A549 (cell line): Measurements from ENCODE around the gene DMRT2. TPM values are rescaled to one million over a fixed set of nuclear protein-coding genes. Genes with fewer than 3 reads are reported as not detected.

Experiments
- ATAC-seq, 2 experiments: fragments of 200-7000 bp in 1 of 2; fragments of >200 bp in 1 of 2; cut with Nextera tagmentation in 1 of 2; cut with Tn5 transposase in 1 of 2; 3 replicates each; pipeline versions ENCODE4 v1.8.0 to v1.9.1; 2018 to 2020; ENCODE audit warnings: mild to moderate bottlenecking in 1 of 2, moderate library complexity in 1 of 2
- CTCF ChIA-PET: fragments of 300-600 bp; sonication (Branson Sonifier 250); formaldehyde crosslinking; extraction: SDS; loops from one replicate; lab custom pipeline; 2021; ENCODE audit warnings: antibody characterized with exemption, inconsistent platforms; lab: Yijun Ruan, JAX
- POLR2A ChIA-PET: fragments of 350-600 bp; formaldehyde crosslinking; extraction: SDS; loops from one replicate; lab custom pipeline; 2021; ENCODE audit warnings: antibody characterized with exemption, inconsistent platforms; lab: Yijun Ruan, JAX
- DNase-seq, 2 experiments: peaks; one replicate each; pipeline versions ENCODE4 v3.0.0 to v3.0.0-alpha.2; 2011 to 2016; ENCODE audit warnings: low read depth in 1 of 2, low spot score in 1 of 2
- FAIRE-seq: peaks from 2 replicates; lab custom pipeline; 2011; peaks lifted over from hg19 to GRCh38; lab: Jason Lieb, UNC
- H3K27ac ChIP-seq, 2 experiments: fragments of >200 bp; sonication (Bioruptor Twin); formaldehyde crosslinking; 3 replicates each; pipeline ENCODE4 v1.5.1; 2016 to 2017
- H3K4me1 ChIP-seq: fragments of >200 bp; sonication (Bioruptor Twin); formaldehyde crosslinking; 3 replicates; pipeline ENCODE4 v1.6.1; 2016
- H3K4me2 ChIP-seq: fragments of >200 bp; sonication (Bioruptor Twin); formaldehyde crosslinking; 3 replicates; pipeline ENCODE4 v1.6.1; 2016
- H3K4me3 ChIP-seq: fragments of >200 bp; sonication (Bioruptor Twin); formaldehyde crosslinking; 3 replicates; pipeline ENCODE4 v1.5.1; 2016
- H3K9me3 ChIP-seq: fragments of >200 bp; sonication (Bioruptor Twin); formaldehyde crosslinking; 3 replicates; pipeline ENCODE4 v1.6.1; 2016
- CBX2 ChIP-seq: fragments of 200-600 bp; sonication (generic); IDR thresholded peaks from 2 replicates; pipeline ENCODE4 v1.6.1; 2016; ENCODE audit warnings: low read depth, mild to moderate bottlenecking, borderline replicate concordance
- CBX8 ChIP-seq: fragments of 200-600 bp; sonication (generic); IDR thresholded peaks from 2 replicates; pipeline ENCODE4 v1.6.1; 2016
- CEBPB ChIP-seq, 2 experiments: fragments of >200 bp in 1 of 2; sonication (Bioruptor Twin) in 1 of 2; formaldehyde crosslinking in 1 of 2; IDR thresholded peaks; 2 replicates each; pipeline ENCODE4 v1.6.1; 2012 to 2016
- EHF ChIP-seq: fragments of 250-450 bp; sonication (Bioruptor Pico); IDR thresholded peaks from 2 replicates; pipeline ENCODE4 v1.5.0; 2020; ENCODE audit warnings: mild to moderate bottlenecking
- EP300 ChIP-seq, 2 experiments: fragments of >200 bp; sonication (Bioruptor Twin); formaldehyde crosslinking; IDR thresholded peaks; 2 replicates in 1 of 2; 3 replicates in 1 of 2; pipeline ENCODE4 v1.6.1; 2016 to 2017
- FOSL2 ChIP-seq, 2 experiments: fragments of 450-650 bp in 1 of 2; fragments of >200 bp in 1 of 2; sonication (Bioruptor Twin) in 1 of 2; formaldehyde crosslinking; IDR thresholded peaks; 2 replicates each; pipeline versions ENCODE4 v1.5.0 to v1.6.1; 2016 to 2020; ENCODE audit warnings: mild to moderate bottlenecking in 1 of 2, moderate library complexity in 1 of 2
- FOXS1 ChIP-seq: fragments of 250-450 bp; sonication (Bioruptor Pico); IDR thresholded peaks from 2 replicates; pipeline ENCODE4 v1.5.0; 2020; ENCODE audit warnings: mild to moderate bottlenecking, moderate library complexity
- GATA3 ChIP-seq: IDR thresholded peaks from 2 replicates; pipeline ENCODE4 v1.6.1; 2012; ENCODE audit warnings: borderline replicate concordance
- HDAC2 ChIP-seq: fragments of 200-600 bp; sonication (generic); IDR thresholded peaks from 2 replicates; pipeline ENCODE4 v1.6.1; 2016
- JUNB ChIP-seq: fragments of >200 bp; sonication (Bioruptor Twin); formaldehyde crosslinking; IDR thresholded peaks from 2 replicates; pipeline ENCODE4 v1.6.1; 2016
- KDM5A ChIP-seq: fragments of 200-600 bp; sonication (generic); IDR thresholded peaks from 2 replicates; pipeline ENCODE4 v1.6.1; 2016; ENCODE audit warnings: antibody characterized with exemption, mild to moderate bottlenecking
- NFE2L2 ChIP-seq: fragments of 150-350 bp; conservative IDR thresholded peaks from 2 replicates; pipeline ENCODE4 v1.6.1; 2014; ENCODE audit warnings: low read length
- PHF8 ChIP-seq: fragments of 200-600 bp; sonication (generic); IDR thresholded peaks from 2 replicates; pipeline ENCODE4 v1.6.1; 2016; ENCODE audit warnings: low read depth, mild to moderate bottlenecking, antibody characterized with exemption, moderate library complexity, borderline replicate concordance
- POLR2AphosphoS2 ChIP-seq: conservative IDR thresholded peaks from 2 replicates; pipeline ENCODE4 v1.6.1; 2012; ENCODE audit warnings: low read length, improper control_type of control experiment, inconsistent platforms
- RNF2 ChIP-seq: fragments of 200-600 bp; sonication (generic); IDR thresholded peaks from 2 replicates; pipeline ENCODE4 v1.6.1; 2016; ENCODE audit warnings: low read depth, mild to moderate bottlenecking, antibody characterized with exemption, moderate library complexity, borderline replicate concordance
- SMC3 ChIP-seq: fragments of >200 bp; sonication (Bioruptor Twin); formaldehyde crosslinking; IDR thresholded peaks from 3 replicates; pipeline ENCODE4 v1.6.1; 2018; ENCODE audit warnings: inconsistent platforms
- ZFP36 ChIP-seq: fragments of 450-650 bp; IDR thresholded peaks from 2 replicates; pipeline ENCODE4 v1.6.1; 2014; ENCODE audit warnings: borderline replicate concordance; ENCODE audit not compliant: partially characterized antibody
- WGBS: methylation state at CpG from one replicate; pipeline ENCODE4 v1.1.6; 2017; ENCODE audit errors: missing lambda C conversion rate; 5-methylcytosine and 5-hydroxymethylcytosine counted together
- polyA plus RNA-seq, 4 experiments: library from polyadenylated mRNA; depleted of rRNA in 3 of 4; stranded (reverse); fragments of >200 nt; fragmentation: RNase III in 1 of 4; extraction: RNeasy Plus Mini Kit Qiagen cat#74134 plus additional on column Dnase treatment in 1 of 4; gene quantifications; 2 replicates in 3 of 4; 3 replicates in 1 of 4; pipeline ENCODE4 v1.2.3, GENCODE V29; 2011 to 2017
- TF ChIP-seq, protein P1 (sequence below): fragments of >200 bp; sonication (Bioruptor Twin); formaldehyde crosslinking; IDR thresholded peaks from 3 replicates; pipeline ENCODE4 v1.5.1; 2016
- TF ChIP-seq, protein P2 (sequence below): fragments of >200 bp; sonication (Bioruptor Twin); formaldehyde crosslinking; IDR thresholded peaks from 3 replicates; pipeline ENCODE4 v1.6.1; 2016
- TF ChIP-seq, protein P3 (sequence below): fragments of 200-600 bp; sonication (generic); IDR thresholded peaks from 2 replicates; pipeline ENCODE4 v1.6.1; 2016; ENCODE audit warnings: antibody characterized with exemption, mild to moderate bottlenecking, moderate library complexity
- TF ChIP-seq, protein P4 (sequence below): fragments of 250-450 bp; sonication (Bioruptor Pico); IDR thresholded peaks from 2 replicates; pipeline ENCODE4 v1.5.0; 2020; ENCODE audit warnings: low read depth, mild to moderate bottlenecking, moderate library complexity

The DMRT2 gene
- polyA plus RNA-seq, 2 of the 4 experiments (the other 2 are of a cell fraction), result 0.06 TPM; not detected in 1

DNA sequence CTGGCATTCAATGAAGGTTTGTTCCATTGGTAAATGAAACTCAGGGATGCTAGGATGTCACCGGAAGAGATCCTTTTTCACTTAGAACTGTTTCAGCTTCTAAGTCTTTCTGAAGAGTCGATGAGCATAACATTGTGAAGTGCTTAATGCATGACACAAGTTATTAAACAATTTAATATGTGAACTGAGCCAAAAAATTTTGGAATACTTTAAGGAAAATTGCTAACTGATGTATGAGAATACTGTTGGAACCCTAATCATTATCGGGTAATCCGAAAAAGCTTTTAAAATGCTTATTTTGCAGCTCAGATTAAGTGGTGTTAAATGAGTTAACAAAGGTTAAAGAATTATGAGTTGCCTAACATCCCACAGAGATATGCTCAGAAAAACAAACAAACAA lies 34.9 kb downstream of the DMRT2 start (continued):
- TF ChIP-seq, protein P1, sequence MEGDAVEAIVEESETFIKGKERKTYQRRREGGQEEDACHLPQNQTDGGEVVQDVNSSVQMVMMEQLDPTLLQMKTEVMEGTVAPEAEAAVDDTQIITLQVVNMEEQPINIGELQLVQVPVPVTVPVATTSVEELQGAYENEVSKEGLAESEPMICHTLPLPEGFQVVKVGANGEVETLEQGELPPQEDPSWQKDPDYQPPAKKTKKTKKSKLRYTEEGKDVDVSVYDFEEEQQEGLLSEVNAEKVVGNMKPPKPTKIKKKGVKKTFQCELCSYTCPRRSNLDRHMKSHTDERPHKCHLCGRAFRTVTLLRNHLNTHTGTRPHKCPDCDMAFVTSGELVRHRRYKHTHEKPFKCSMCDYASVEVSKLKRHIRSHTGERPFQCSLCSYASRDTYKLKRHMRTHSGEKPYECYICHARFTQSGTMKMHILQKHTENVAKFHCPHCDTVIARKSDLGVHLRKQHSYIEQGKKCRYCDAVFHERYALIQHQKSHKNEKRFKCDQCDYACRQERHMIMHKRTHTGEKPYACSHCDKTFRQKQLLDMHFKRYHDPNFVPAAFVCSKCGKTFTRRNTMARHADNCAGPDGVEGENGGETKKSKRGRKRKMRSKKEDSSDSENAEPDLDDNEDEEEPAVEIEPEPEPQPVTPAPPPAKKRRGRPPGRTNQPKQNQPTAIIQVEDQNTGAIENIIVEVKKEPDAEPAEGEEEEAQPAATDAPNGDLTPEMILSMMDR, result no peak
- no peak for TF ChIP-seq FOSL2 (IDR thresholded peaks at IDR 0.05)
- TF ChIP-seq FOSL2 (CRISPR knock-in tag; IDR thresholded peaks at IDR 0.05), result no peak
- no peak for TF ChIP-seq PHF8
- no peak for TF ChIP-seq GATA3
- TF ChIP-seq, protein P2, sequence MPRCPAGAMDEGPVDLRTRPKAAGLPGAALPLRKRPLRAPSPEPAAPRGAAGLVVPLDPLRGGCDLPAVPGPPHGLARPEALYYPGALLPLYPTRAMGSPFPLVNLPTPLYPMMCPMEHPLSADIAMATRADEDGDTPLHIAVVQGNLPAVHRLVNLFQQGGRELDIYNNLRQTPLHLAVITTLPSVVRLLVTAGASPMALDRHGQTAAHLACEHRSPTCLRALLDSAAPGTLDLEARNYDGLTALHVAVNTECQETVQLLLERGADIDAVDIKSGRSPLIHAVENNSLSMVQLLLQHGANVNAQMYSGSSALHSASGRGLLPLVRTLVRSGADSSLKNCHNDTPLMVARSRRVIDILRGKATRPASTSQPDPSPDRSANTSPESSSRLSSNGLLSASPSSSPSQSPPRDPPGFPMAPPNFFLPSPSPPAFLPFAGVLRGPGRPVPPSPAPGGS, result no peak

DNA sequence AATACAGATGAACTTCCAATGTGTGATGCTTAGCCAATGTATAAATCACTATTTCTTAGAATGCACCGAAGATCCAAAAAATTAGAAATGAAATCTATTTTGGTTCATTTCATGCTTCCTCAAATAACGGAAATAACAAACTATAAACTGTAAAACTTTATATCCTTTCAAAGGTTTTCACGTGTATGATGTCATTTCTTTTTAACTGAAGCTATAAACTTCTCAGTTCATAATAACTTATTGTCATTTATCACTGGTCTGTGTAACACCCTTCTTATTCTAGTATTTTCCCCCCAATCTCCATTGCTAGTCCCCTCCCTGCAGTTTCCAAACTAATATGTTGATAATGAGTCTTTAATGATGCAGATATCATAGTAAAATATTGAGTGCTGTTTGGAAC lies 36.4 kb downstream of the DMRT2 start:
- ATAC-seq (no peak), FAIRE-seq (no peak), DNase-seq (no peak)
- H3K9me3 ChIP-seq, result no peaks in the 10 kb centered on the region
- POLR2A ChIA-PET, result no interaction called here
- WGBS, result 13% methylated on average over 3 of the region's 3 CpGs
- no peak overlapping the region for H3K4me3 ChIP-seq
- no peak overlapping the region for H3K4me2 ChIP-seq
- no peak overlapping the region for H3K27ac ChIP-seq
- CTCF ChIA-PET, result no interaction called here
- no peaks in the 10 kb centered on the region for H3K4me1 ChIP-seq
- TF ChIP-seq SMC3, result no peak
- TF ChIP-seq, protein P3, sequence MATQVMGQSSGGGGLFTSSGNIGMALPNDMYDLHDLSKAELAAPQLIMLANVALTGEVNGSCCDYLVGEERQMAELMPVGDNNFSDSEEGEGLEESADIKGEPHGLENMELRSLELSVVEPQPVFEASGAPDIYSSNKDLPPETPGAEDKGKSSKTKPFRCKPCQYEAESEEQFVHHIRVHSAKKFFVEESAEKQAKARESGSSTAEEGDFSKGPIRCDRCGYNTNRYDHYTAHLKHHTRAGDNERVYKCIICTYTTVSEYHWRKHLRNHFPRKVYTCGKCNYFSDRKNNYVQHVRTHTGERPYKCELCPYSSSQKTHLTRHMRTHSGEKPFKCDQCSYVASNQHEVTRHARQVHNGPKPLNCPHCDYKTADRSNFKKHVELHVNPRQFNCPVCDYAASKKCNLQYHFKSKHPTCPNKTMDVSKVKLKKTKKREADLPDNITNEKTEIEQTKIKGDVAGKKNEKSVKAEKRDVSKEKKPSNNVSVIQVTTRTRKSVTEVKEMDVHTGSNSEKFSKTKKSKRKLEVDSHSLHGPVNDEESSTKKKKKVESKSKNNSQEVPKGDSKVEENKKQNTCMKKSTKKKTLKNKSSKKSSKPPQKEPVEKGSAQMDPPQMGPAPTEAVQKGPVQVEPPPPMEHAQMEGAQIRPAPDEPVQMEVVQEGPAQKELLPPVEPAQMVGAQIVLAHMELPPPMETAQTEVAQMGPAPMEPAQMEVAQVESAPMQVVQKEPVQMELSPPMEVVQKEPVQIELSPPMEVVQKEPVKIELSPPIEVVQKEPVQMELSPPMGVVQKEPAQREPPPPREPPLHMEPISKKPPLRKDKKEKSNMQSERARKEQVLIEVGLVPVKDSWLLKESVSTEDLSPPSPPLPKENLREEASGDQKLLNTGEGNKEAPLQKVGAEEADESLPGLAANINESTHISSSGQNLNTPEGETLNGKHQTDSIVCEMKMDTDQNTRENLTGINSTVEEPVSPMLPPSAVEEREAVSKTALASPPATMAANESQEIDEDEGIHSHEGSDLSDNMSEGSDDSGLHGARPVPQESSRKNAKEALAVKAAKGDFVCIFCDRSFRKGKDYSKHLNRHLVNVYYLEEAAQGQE, result no peak
- TF ChIP-seq JUNB, result no peak
- no peak for TF ChIP-seq EP300 (IDR thresholded peaks at IDR 0.05)
- TF ChIP-seq NFE2L2, result no peak
- TF ChIP-seq KDM5A, result no peak
- no peak for TF ChIP-seq HDAC2
- TF ChIP-seq CBX8, result no peak

DNA sequence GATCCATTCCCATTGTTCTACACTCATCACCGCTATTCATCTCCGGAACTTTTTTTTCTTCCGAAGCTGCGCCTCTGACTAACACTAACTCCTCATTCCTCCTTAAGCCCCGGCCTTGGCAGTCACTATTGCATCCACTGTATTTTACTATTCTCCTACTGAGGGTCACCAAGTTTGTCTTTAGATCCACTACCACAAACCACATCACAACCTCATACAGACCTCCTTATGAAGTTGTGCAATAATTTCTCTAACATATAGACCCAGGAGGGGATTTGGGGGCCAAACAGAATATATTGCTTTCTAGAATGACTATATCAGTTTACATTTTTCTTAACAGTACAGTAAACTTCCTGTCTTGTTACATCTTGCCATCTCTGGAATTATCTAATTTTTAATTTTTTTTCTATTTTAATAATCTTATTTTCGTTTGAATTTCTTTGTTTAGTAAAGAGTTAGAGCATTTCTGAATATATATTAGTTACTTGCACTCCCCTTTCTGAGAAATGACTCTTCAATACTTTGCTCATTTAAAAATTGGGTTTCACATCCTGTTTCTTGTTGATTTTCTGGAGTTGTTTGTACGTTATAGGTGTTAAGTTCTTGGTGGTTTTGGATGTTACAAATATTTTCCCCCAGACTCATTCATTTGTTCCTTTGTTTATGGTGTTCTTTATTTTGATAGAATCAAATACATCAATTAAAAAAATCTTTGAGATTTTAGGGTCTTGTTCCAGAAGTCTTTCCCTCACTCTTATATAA lies 37.1 kb downstream of the DMRT2 start:
- CTCF ChIA-PET, result no interaction called here
- 39% methylated on average over 7 of the region's 7 CpGs for WGBS
- Histone ChIP-seq H3K4me2 (no peak overlapping the region), H3K9me3 (no peaks in the 10 kb centered on the region), H3K4me1 (no peaks in the 10 kb centered on the region), H3K4me3 (no peak overlapping the region), H3K27ac (no peak overlapping the region)
- FAIRE-seq (no peak), ATAC-seq (no peak), DNase-seq (no peak)
- POLR2A ChIA-PET, result no interaction called here
- TF ChIP-seq CEBPB (IDR thresholded peaks at IDR 0.05), result no peak
- TF ChIP-seq CBX2, result no peak
- TF ChIP-seq, protein P4, sequence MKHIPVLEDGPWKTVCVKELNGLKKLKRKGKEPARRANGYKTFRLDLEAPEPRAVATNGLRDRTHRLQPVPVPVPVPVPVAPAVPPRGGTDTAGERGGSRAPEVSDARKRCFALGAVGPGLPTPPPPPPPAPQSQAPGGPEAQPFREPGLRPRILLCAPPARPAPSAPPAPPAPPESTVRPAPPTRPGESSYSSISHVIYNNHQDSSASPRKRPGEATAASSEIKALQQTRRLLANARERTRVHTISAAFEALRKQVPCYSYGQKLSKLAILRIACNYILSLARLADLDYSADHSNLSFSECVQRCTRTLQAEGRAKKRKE, result no peak
- TF ChIP-seq RNF2, result no peak
- no peak for TF ChIP-seq FOXS1
- no peak for TF ChIP-seq POLR2AphosphoS2
- no peak for TF ChIP-seq JUNB
- TF ChIP-seq KDM5A, result no peak
- no peak for TF ChIP-seq EHF
- TF ChIP-seq ZFP36, result no peak
- no peak for TF ChIP-seq FOSL2 (IDR thresholded peaks at IDR 0.05)
- no peak for TF ChIP-seq FOSL2 (CRISPR knock-in tag; IDR thresholded peaks at IDR 0.05)
- no peak for TF ChIP-seq SMC3
- TF ChIP-seq, protein P3, result no peak
